IPS-15b (cell line): ENCODE measurements around the gene ADCY6.

Source experiments
- H3K27me3 ChIP-seq: one replicate; pipeline ENCODE4 v1.6.1; 2013; ENCODE audit warnings: low read length; ENCODE audit not compliant: control insufficient read depth, insufficient read depth
- H3K36me3 ChIP-seq: one replicate; pipeline ENCODE4 v1.6.1; 2013; ENCODE audit warnings: low read length; ENCODE audit not compliant: control insufficient read depth, insufficient read depth
- H3K4me1 ChIP-seq: one replicate; pipeline ENCODE4 v1.6.1; 2013; ENCODE audit warnings: mild to moderate bottlenecking, low read length; ENCODE audit not compliant: control insufficient read depth, insufficient read depth
- H3K4me3 ChIP-seq: one replicate; pipeline ENCODE4 v1.5.1; 2013; ENCODE audit warnings: low read depth, low read length
- H3K9ac ChIP-seq: one replicate; pipeline ENCODE4 v1.6.1; 2013; ENCODE audit warnings: low read depth, mild to moderate bottlenecking, low read length
- H3K9me3 ChIP-seq: one replicate; pipeline ENCODE4 v1.6.1; 2013; ENCODE audit warnings: mild to moderate bottlenecking, low read length; ENCODE audit not compliant: control insufficient read depth, insufficient read depth

ADCY6 gene

GRCh38 chr12:48777501-48778400 lies 11.1 kb downstream of the ADCY6 start:
- Histone ChIP-seq H3K27me3 (no peaks in the 10 kb centered on the region), H3K9ac (no peak overlapping the region), H3K4me1 (peaks cover 5% of the 10 kb centered on the region), H3K36me3 (peaks cover 22% of the 10 kb centered on the region), H3K4me3 (no peak overlapping the region), H3K9me3 (no peaks in the 10 kb centered on the region)

GRCh38 chr12:48776956-48777355 lies 11.9 kb downstream of the ADCY6 start:
- H3K9ac ChIP-seq = no peak overlapping the region
- no peak overlapping the region for H3K4me3 ChIP-seq
- peaks cover 18% of the 10 kb centered on the region for H3K36me3 ChIP-seq

GRCh38 chr12:48775991-48776649 lies 12.8 kb downstream of the ADCY6 start:
- no peak overlapping the region for H3K4me3 ChIP-seq
- peaks cover 5% of the 10 kb centered on the region for H3K4me1 ChIP-seq
- no peaks in the 10 kb centered on the region for H3K9me3 ChIP-seq
- H3K36me3 ChIP-seq = peaks cover 27% of the 10 kb centered on the region
- no peak overlapping the region for H3K9ac ChIP-seq
- no peaks in the 10 kb centered on the region for H3K27me3 ChIP-seq

More at GRCh38 chr12:48776956-48777355, 11.9 kb downstream of the ADCY6 start:
- peaks cover 5% of the 10 kb centered on the region for H3K4me1 ChIP-seq
- H3K9me3 ChIP-seq = no peaks in the 10 kb centered on the region
- no peaks in the 10 kb centered on the region for H3K27me3 ChIP-seq

- Histone ChIP-seq H3K27me3 (no peaks in the 10 kb centered on the region), H3K36me3 (peaks cover 26% of the 10 kb centered on the region), H3K4me1 (peaks cover 5% of the 10 kb centered on the region), H3K4me3 (no peak overlapping the region), H3K9ac (no peak overlapping the region), H3K9me3 (no peaks in the 10 kb centered on the region)
These were observed 13.6 kb downstream of the ADCY6 start for GRCh38 chr12:48775299-48775698.

- peaks cover 5% of the 10 kb centered on the region for H3K4me1 ChIP-seq
- H3K36me3 ChIP-seq = peaks cover 25% of the 10 kb centered on the region
- H3K4me3 ChIP-seq = no peak overlapping the region
- H3K9me3 ChIP-seq = no peaks in the 10 kb centered on the region
- no peak overlapping the region for H3K9ac ChIP-seq
- H3K27me3 ChIP-seq = no peaks in the 10 kb centered on the region
These were observed 14.4 kb downstream of the ADCY6 start for GRCh38 chr12:48774516-48774915.

- H3K36me3 ChIP-seq = peaks cover 25% of the 10 kb centered on the region
- H3K4me3 ChIP-seq = no peak overlapping the region
These were observed 15.2 kb downstream of the ADCY6 start for GRCh38 chr12:48773686-48774085.

GRCh38 chr12:48771588-48772112 lies 17.2 kb downstream of the ADCY6 start:
- no peak overlapping the region for H3K9ac ChIP-seq
- no peak overlapping the region for H3K4me3 ChIP-seq
- H3K9me3 ChIP-seq = no peaks in the 10 kb centered on the region
- H3K36me3 ChIP-seq = peaks cover 30% of the 10 kb centered on the region
- H3K27me3 ChIP-seq = no peaks in the 10 kb centered on the region
- H3K4me1 ChIP-seq = peaks cover 13% of the 10 kb centered on the region

More at GRCh38 chr12:48773686-48774085, 15.2 kb downstream of the ADCY6 start:
- Histone ChIP-seq H3K9ac (no peak overlapping the region), H3K9me3 (no peaks in the 10 kb centered on the region), H3K4me1 (peaks cover 9% of the 10 kb centered on the region), H3K27me3 (no peaks in the 10 kb centered on the region)

- no peaks in the 10 kb centered on the region for H3K9me3 ChIP-seq
- peaks cover 13% of the 10 kb centered on the region for H3K4me1 ChIP-seq
- peaks cover 30% of the 10 kb centered on the region for H3K36me3 ChIP-seq
- no peaks in the 10 kb centered on the region for H3K27me3 ChIP-seq
- H3K9ac ChIP-seq = no peak overlapping the region
- no peak overlapping the region for H3K4me3 ChIP-seq
These were observed 18.1 kb downstream of the ADCY6 start for GRCh38 chr12:48770756-48771155.

- Histone ChIP-seq H3K4me3 (no peak overlapping the region), H3K4me1 (peaks cover 13% of the 10 kb centered on the region), H3K27me3 (no peaks in the 10 kb centered on the region), H3K9me3 (no peaks in the 10 kb centered on the region), H3K9ac (no peak overlapping the region), H3K36me3 (peaks cover 18% of the 10 kb centered on the region)
These were observed 20.2 kb downstream of the ADCY6 start for GRCh38 chr12:48768736-48769135.

- no peak overlapping the region for H3K9ac ChIP-seq
- H3K27me3 ChIP-seq = no peaks in the 10 kb centered on the region
- no peaks in the 10 kb centered on the region for H3K9me3 ChIP-seq
- H3K36me3 ChIP-seq = peaks cover 14% of the 10 kb centered on the region
- H3K4me1 ChIP-seq = peaks cover 13% of the 10 kb centered on the region
- no peak overlapping the region for H3K4me3 ChIP-seq
These were observed 20.7 kb downstream of the ADCY6 start for GRCh38 chr12:48768147-48768546.

- Histone ChIP-seq H3K36me3 (peaks cover 14% of the 10 kb centered on the region), H3K4me1 (peaks cover 13% of the 10 kb centered on the region), H3K4me3 (no peak overlapping the region), H3K9me3 (no peaks in the 10 kb centered on the region), H3K27me3 (no peaks in the 10 kb centered on the region), H3K9ac (peak overlapping the region; percentile 1)
These were observed 21.4 kb downstream of the ADCY6 start for GRCh38 chr12:48767521-48767920.
